Breast epithelium (tissue), 3 donors: ENCODE results near the gene UBA3.

Experiments
- POLR2A ChIP-seq: fragments of 450-650 bp; IDR thresholded peaks from one replicate; pipeline ENCODE4 v1.6.1; 2016; ENCODE audit warnings: antibody characterized with exemption, mild to moderate bottlenecking, moderate library complexity
- POLR2AphosphoS5 ChIP-seq, 3 donors: sonication (generic); formaldehyde crosslinking; IDR thresholded peaks; one replicate each; pipeline ENCODE4 v1.6.1; 2017; ENCODE audit warnings: antibody characterized with exemption in 3 of 3

- no peak for TF ChIP-seq POLR2AphosphoS5 (IDR thresholded peaks at IDR 0.05)
- TF ChIP-seq POLR2A: no peak
These were observed 74.9 kb downstream of the UBA3 start for GRCh38 chr3:69005071-69005790.
